Eye (tissue), 1 donor: Measurements from ENCODE around the gene EDNRA.
A peak's percentile ranks its signal among the peaks of the same experiment; 100 is the strongest.

Experiments
- DNase-seq: peaks from one replicate; pipeline ENCODE4 v3.0.0-alpha.2; 2015

The EDNRA gene

GRCh38 chr4:147498031-147498660, 17.2 kb downstream of the EDNRA start:
- DNase-seq: no peak

- no peak for DNase-seq
Observed at GRCh38 chr4:147508346-147508745, 27.4 kb downstream of the EDNRA start.

GRCh38 chr4:147509386-147509785, 28.5 kb downstream of the EDNRA start:
- no peak for DNase-seq

GRCh38 chr4:147510962-147511668, 30.2 kb downstream of the EDNRA start:
- DNase-seq: peak; percentile 57

GRCh38 chr4:147513091-147513490, 32.2 kb downstream of the EDNRA start:
- DNase-seq: no peak

- DNase-seq: no peak
Observed at GRCh38 chr4:147513952-147514351, 33.1 kb downstream of the EDNRA start.

- no peak for DNase-seq
Observed at GRCh38 chr4:147515220-147515936, 34.5 kb downstream of the EDNRA start.

GRCh38 chr4:147516133-147516532, 35.2 kb downstream of the EDNRA start:
- DNase-seq: no peak

- DNase-seq: no peak
Observed at GRCh38 chr4:147518086-147518485, 37.2 kb downstream of the EDNRA start.

GRCh38 chr4:147518846-147519767, 38.2 kb downstream of the EDNRA start:
- DNase-seq: peak; percentile 67

GRCh38 chr4:147524601-147525000, 43.7 kb downstream of the EDNRA start:
- DNase-seq: no peak

- DNase-seq: no peak
Observed at GRCh38 chr4:147525494-147526271, 44.8 kb downstream of the EDNRA start.

- DNase-seq: no peak
Observed at GRCh38 chr4:147526272-147526654, 45.4 kb downstream of the EDNRA start.

- no peak for DNase-seq
Observed at GRCh38 chr4:147528054-147528453, 47.2 kb downstream of the EDNRA start.

GRCh38 chr4:147530134-147530533, 49.2 kb downstream of the EDNRA start:
- DNase-seq: no peak

- DNase-seq: no peak
Observed at GRCh38 chr4:147530723-147531122, 49.8 kb downstream of the EDNRA start.

GRCh38 chr4:147532896-147533295, 52.0 kb downstream of the EDNRA start:
- no peak for DNase-seq

GRCh38 chr4:147533331-147533730, 52.4 kb downstream of the EDNRA start:
- DNase-seq: no peak

- no peak for DNase-seq
Observed at GRCh38 chr4:147535124-147535523, 54.2 kb downstream of the EDNRA start.

- DNase-seq: no peak
Observed at GRCh38 chr4:147538711-147539110, 57.8 kb downstream of the EDNRA start.

GRCh38 chr4:147539959-147540358, 59.1 kb downstream of the EDNRA start:
- no peak for DNase-seq
